Muscle of leg (tissue), 11 donors: ENCODE results near the gene CNGB1. TPM values are rescaled to one million over a fixed set of nuclear protein-coding genes. Genes with fewer than 3 reads are reported as not detected.
"Not testable (repeated sequence)": the region's sequence is repeated elsewhere in the genome, so short reads cannot be mapped to it uniquely, and the experiment has no call there.

Source experiments
- DNase-seq: peaks from one replicate; pipeline ENCODE4 v3.0.0; 2013
- H3K27ac ChIP-seq: one replicate; pipeline ENCODE4 v1.5.1; 2013; ENCODE audit warnings: mild to moderate bottlenecking, low read length, control low read depth
- H3K27me3 ChIP-seq: one replicate; pipeline ENCODE4 v1.6.1; 2013; ENCODE audit warnings: low read length; ENCODE audit not compliant: control insufficient read depth, insufficient read depth
- H3K36me3 ChIP-seq: one replicate; pipeline ENCODE4 v1.6.1; 2013; ENCODE audit warnings: low read length; ENCODE audit not compliant: control insufficient read depth, insufficient read depth
- H3K4me1 ChIP-seq: one replicate; pipeline ENCODE4 v1.6.1; 2013; ENCODE audit warnings: low read length; ENCODE audit not compliant: control insufficient read depth, insufficient read depth
- H3K4me3 ChIP-seq: one replicate; pipeline ENCODE4 v1.5.1; 2013; ENCODE audit warnings: low read length, control low read depth
- H3K9me3 ChIP-seq: replicated peaks from 2 replicates; pipeline ENCODE4 v1.6.1; 2013; ENCODE audit warnings: low read depth, low read length; ENCODE audit not compliant: control insufficient read depth
- WGBS: methylation state at CpG from one replicate; pipeline ENCODE4 v1.1.5; 2013; ENCODE audit warnings: missing lambda C conversion rate; ENCODE audit not compliant: insufficient coverage; 5-methylcytosine and 5-hydroxymethylcytosine counted together
- polyA plus RNA-seq, 8 donors: library from polyadenylated mRNA; unstranded; fragments of 120-200 nt; gene quantifications; one replicate each; pipeline versions ENCODE4 v1.2.1 to v1.2.3, GENCODE V29; 2013; ENCODE audit warnings: inconsistent platforms in 1 of 8, low replicate concordance in 1 of 8; ENCODE audit not compliant: insufficient read length in 8 of 8, insufficient read depth in 1 of 8
- total RNA-seq: library from RNA; stranded (reverse); fragments of 120-200 nt; gene quantifications from one replicate; pipeline ENCODE4 v1.2.4, GENCODE V29; 2013

The CNGB1 gene
- total and polyA plus RNA-seq, 9 donors, result 0.03 to 1.6 (median 0.08) TPM; not detected in 3

- Histone ChIP-seq H3K27ac (no peak overlapping the region), H3K4me3 (no peak overlapping the region), H3K4me1 (no peaks in the 10 kb centered on the region), H3K9me3 (no peaks in the 10 kb centered on the region), H3K36me3 (no peaks in the 10 kb centered on the region), H3K27me3 (peaks cover 14% of the 10 kb centered on the region)
- WGBS, result 39% methylated on average over 12 of the region's 12 CpGs
- DNase-seq, result peak; percentile 69
Measured at GRCh38 chr16:57899771-57900661, 70.9 kb downstream of the CNGB1 start.

DNA sequence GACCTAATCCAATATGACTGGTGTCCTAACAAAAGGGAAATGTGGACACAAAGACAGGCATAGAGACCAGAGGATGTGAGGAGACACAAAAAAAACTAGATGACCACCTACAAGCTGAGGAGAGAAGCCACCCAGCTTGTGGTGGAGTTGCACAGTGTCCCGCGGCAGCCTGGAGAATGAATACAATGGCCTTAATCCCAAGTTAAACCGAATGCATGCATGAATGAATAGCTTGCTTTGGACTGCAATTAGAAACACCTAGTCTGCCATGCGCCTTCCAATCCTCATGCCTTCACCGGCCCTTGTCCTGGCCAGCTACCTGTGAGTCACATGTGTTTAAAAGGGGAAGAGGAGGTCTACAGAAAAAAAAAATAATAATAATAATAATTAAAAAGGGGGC is 72.0 kb downstream of the CNGB1 start:
- no peak overlapping the region for H3K27ac ChIP-seq
- H3K4me3 ChIP-seq, result no peak overlapping the region
- WGBS, result 83% methylated on average over 2 of the region's 5 CpGs

GRCh38 chr16:57897996-57898395 is 72.9 kb downstream of the CNGB1 start:
- H3K36me3 ChIP-seq, result no peaks in the 10 kb centered on the region
- no peaks in the 10 kb centered on the region for H3K4me1 ChIP-seq
- no peaks in the 10 kb centered on the region for H3K9me3 ChIP-seq
- H3K4me3 ChIP-seq, result no peak overlapping the region
- DNase-seq, result no peak
- H3K27me3 ChIP-seq, result peaks cover 9% of the 10 kb centered on the region
- 73% methylated on average over 2 of the region's 4 CpGs for WGBS
- no peak overlapping the region for H3K27ac ChIP-seq

More for the DNA sequence above, 72.0 kb downstream of the CNGB1 start:
- DNase-seq, result no peak
- H3K27me3 ChIP-seq, result peaks cover 14% of the 10 kb centered on the region
- H3K36me3 ChIP-seq, result no peaks in the 10 kb centered on the region
- H3K9me3 ChIP-seq, result no peaks in the 10 kb centered on the region
- H3K4me1 ChIP-seq, result no peaks in the 10 kb centered on the region

DNA sequence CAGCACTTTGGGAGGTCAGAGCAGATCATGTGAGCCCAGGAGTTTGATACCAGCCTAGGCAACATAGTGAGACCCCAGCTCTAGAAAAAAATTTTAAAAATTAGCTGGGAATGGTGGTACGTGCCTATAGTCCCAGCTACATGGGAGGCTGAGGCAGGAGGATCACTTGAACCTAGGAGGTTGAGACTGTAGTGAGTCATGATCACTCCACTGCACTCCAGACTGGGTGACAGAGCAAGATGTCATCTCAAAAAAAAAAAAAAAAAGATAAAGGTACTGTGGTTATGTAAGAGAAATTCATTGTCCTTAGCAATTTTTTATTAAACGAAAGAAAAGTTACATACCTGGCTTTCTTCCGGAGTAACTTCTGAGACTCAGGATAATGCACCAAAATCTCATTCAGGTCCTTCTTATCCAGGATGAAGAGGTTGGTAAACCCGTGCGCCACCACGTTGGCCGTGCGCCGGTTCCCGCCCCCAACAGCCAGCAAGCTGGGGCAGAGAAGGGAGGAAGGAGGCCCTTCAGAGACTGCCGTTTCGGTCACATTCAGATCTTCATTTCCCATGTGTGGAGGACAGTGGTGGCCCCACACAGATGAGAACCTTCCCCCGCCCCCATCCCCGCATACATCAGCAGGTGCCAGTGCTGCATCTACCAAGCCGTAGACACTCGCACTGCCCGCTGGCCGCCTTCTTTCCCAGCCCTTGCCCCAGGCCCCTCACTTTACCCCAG is 73.7 kb downstream of the CNGB1 start:
- no peak for DNase-seq
- WGBS, result 64% methylated on average over 10 of the region's 18 CpGs
- H3K9me3 ChIP-seq, result no peaks in the 10 kb centered on the region
- H3K27me3 ChIP-seq, result peaks cover 15% of the 10 kb centered on the region
- no peaks in the 10 kb centered on the region for H3K36me3 ChIP-seq
- H3K27ac ChIP-seq, result no peak overlapping the region
- no peaks in the 10 kb centered on the region for H3K4me1 ChIP-seq
- no peak overlapping the region for H3K4me3 ChIP-seq

- not testable (repeated sequence) for H3K4me3 ChIP-seq, H3K27ac ChIP-seq, H3K27me3 ChIP-seq, H3K4me1 ChIP-seq, H3K36me3 ChIP-seq, H3K9me3 ChIP-seq, DNase-seq
- WGBS, result 100% methylated on average over 1 of the region's 3 CpGs
Measured at GRCh38 chr16:57895081-57895547, 75.8 kb downstream of the CNGB1 start.

DNA sequence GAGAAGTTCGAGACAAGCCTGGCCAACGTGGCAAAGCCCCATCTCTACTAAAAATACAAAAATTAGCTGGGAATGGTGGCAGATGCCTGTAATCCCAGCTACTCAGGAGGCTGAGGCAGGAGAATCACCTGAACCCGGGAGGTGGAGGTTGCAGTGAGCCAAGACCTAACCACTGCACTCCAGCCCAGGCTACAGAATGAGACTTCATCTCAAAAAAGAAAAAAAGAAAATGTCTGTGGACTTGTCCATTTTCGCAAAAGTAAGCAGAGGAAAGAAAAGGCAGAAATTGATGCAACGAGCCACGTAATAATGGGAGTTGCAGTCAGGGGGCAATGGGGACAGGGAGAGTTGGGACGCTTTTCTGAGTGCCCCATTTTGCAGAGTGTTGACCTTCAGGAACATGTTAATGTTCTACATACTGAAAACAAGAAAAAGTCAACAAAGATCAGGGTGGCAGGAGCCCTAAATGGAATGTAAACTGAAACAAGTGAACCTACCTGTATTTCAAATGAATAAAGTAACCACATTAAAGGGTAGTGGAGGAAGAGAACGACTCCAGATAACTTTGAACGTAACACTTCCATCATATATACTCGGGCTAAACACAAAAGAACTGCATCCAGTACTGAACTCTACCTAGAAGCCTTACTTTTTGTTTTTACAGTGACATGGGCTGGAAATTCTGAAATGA is 76.4 kb downstream of the CNGB1 start:
- H3K36me3 ChIP-seq, result no peaks in the 10 kb centered on the region
- no peak for DNase-seq
- no peaks in the 10 kb centered on the region for H3K4me1 ChIP-seq
- no peak overlapping the region for H3K27ac ChIP-seq
- H3K9me3 ChIP-seq, result no peaks in the 10 kb centered on the region
- H3K27me3 ChIP-seq, result peaks cover 8% of the 10 kb centered on the region
- H3K4me3 ChIP-seq, result no peak overlapping the region
- WGBS, result 80% methylated on average over 2 of the region's 10 CpGs

DNA sequence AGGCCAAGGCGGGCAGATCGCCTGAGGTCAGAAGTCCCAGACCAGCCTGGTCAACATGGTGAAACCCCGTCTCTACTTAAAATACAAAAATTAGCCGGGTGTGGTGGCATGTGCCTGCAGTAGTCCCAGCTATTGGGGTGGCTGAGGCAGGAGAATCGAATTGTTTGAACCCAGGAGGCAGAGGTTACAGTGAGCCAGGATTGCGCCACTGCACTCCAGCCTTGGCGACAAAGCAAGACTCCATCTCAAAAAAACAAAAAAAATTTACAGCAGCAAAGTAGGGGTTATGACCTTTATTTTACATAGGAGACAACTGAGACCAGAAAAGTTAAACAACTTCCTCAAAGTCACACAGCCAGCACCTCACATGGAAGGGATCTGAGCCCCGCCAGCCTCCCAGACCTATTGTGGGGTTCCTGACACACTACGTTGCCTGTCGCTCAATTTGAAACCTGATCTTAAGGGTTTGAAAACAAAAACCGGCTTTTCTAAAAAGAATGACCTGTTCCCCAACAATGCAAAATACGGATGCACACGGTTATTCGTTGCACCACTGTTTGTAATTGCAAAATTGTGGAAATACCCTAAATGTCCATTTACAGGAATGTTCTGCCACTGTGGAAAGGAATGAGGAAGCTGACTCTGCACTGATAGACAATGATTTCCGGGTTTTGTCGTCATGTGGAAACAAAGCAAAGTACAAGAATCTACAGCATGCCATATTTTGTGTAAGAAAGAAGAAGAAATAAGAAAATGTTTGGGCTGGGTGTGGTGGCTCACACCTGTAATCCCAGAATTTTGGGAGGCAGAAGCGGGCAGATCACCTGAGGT is 77.2 kb downstream of the CNGB1 start:
- Histone ChIP-seq H3K9me3 (no peaks in the 10 kb centered on the region), H3K36me3 (no peaks in the 10 kb centered on the region), H3K27me3 (peaks cover 8% of the 10 kb centered on the region), H3K4me3 (no peak overlapping the region), H3K27ac (peak overlapping the region; percentile 25), H3K4me1 (no peaks in the 10 kb centered on the region)
- WGBS, result 94% methylated on average over 2 of the region's 17 CpGs
- DNase-seq, result peak; percentile 59

DNA sequence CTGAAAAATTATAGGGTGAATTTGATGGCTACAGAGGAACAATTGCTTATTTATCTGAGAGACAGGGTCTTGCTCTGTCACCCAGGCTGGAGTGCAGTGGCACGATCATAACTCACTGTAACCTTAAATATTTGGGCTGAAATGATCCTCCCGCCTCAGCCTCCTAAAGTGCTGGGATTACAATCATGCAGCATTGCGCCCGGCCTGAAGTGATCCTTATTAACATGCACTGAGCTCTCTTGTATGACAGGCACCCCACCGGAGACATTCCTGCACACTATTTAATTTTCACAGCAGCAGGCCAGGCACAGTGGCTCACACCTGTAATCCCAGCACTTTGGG is 77.7 kb downstream of the CNGB1 start:
- Histone ChIP-seq H3K4me1 (no peaks in the 10 kb centered on the region), H3K27me3 (peaks cover 8% of the 10 kb centered on the region), H3K9me3 (no peaks in the 10 kb centered on the region), H3K36me3 (no peaks in the 10 kb centered on the region), H3K4me3 (no peak overlapping the region), H3K27ac (no peak overlapping the region)
- no peak for DNase-seq
- WGBS, result 67% methylated on average over 4 of the region's 5 CpGs

DNA sequence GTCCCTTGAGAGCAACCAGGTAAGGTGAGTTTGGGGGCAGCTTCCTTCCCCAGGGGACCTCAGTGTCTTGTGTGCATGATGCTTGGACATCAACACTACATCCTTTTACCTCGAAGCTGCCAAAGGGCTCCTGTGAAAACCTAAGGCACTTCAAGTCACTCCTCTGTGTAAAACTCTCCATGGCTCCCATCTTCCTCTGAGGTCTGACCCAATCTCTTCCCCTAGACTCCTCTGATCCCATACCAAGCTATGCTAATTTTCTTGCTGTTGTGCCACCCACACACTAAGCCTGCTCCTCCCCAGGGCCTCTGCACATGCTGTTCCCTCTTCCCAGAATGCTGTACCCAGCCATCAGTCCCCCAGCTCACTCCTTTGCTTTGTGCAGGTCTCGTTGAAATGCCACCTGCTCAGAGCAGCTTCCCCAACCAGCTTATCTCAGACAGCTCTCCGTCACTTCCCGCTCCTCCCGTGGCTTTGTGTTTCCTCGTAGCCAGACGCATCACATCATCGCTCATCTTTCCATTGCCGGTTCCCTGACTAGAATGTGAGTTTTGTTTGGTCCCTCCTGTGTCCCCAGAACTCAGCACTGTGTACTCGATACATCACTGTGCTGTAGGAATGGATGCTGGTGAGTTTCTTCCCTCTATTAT is 78.4 kb downstream of the CNGB1 start:
- DNase-seq, result peak; percentile 19
- H3K9me3 ChIP-seq, result no peaks in the 10 kb centered on the region
- no peaks in the 10 kb centered on the region for H3K36me3 ChIP-seq
- peaks cover 8% of the 10 kb centered on the region for H3K27me3 ChIP-seq
- H3K4me3 ChIP-seq, result no peak overlapping the region
- H3K4me1 ChIP-seq, result no peaks in the 10 kb centered on the region
- 64% methylated on average over 2 of the region's 10 CpGs for WGBS
- H3K27ac ChIP-seq, result no peak overlapping the region
